AG04450 (cell line): ENCODE measurements around the gene COL7A1. TPM values are rescaled to one million over a fixed set of nuclear protein-coding genes. Genes with fewer than 3 reads are reported as not detected.

Experiments used
- CTCF ChIA-PET: fragments of 300-600, 350-600 bp; formaldehyde crosslinking; extraction: SDS; loops from one replicate; lab custom pipeline; 2022; ENCODE audit warnings: antibody characterized with exemption, inconsistent platforms; lab: Charles Lee
- POLR2A ChIA-PET: fragments of 350-600 bp; formaldehyde crosslinking; extraction: SDS; loops from one replicate; lab custom pipeline; 2021; ENCODE audit warnings: antibody characterized with exemption, inconsistent platforms; lab: Yijun Ruan, JAX
- DNase-seq: peaks from one replicate; pipeline ENCODE4 v3.0.0-alpha.2; 2011; ENCODE audit warnings: low read depth, low spot score
- H3K27ac ChIP-seq: one replicate; pipeline ENCODE4 v1.5.1; 2012; ENCODE audit warnings: low read depth, low read length, control low read depth
- H3K27me3 ChIP-seq: one replicate; pipeline ENCODE4 v1.6.0; 2012; ENCODE audit warnings: low read length; ENCODE audit not compliant: control insufficient read depth, insufficient read depth
- H3K4me3 ChIP-seq: 2 replicates; pipeline ENCODE4 v1.5.1; 2011; ENCODE audit warnings: mild to moderate bottlenecking, low read depth, low read length, control low read depth
- H3K9me3 ChIP-seq: 2 replicates; pipeline ENCODE4 v1.5.1; 2012; ENCODE audit warnings: low read length; ENCODE audit not compliant: control insufficient read depth, insufficient read depth
- CTCF ChIP-seq: IDR thresholded peaks from 2 replicates; pipeline ENCODE4 v1.5.1; 2011; ENCODE audit warnings: low read depth, low read length, control low read depth, inconsistent platforms
- polyA plus RNA-seq: library from polyadenylated mRNA; depleted of rRNA; stranded (reverse); fragments of >200 nt; gene quantifications from 2 replicates; pipeline ENCODE4 v1.2.3, GENCODE V29; 2011

COL7A1 gene
- polyA plus RNA-seq, 1 experiment, result 19.8 TPM

- POLR2A ChIA-PET, result interaction anchor here (0.6 to 1.6 kb wide), 6 partner anchors 14 to 910 kb away, joined by 3 to 11 read pairs (median 4); partner anchors contain the start of gene SLC26A6
- no peak for TF ChIP-seq CTCF
- CTCF ChIA-PET, result interaction anchor here (0.7 to 4.0 kb wide), 2 partner anchors 23 to 176 kb away, joined by 3 to 18 read pairs; partner anchors contain the start of gene SLC26A6
- no peak for DNase-seq
- Histone ChIP-seq H3K9me3 (peaks cover 10% of the 10 kb centered on the region), H3K27me3 (no peaks in the 10 kb centered on the region), H3K4me3 (no peak overlapping the region), H3K27ac (peak overlapping the region; percentile 47)
Observed at GRCh38 chr3:48612309-48612708, 17.2 kb upstream of the COL7A1 start.

- peak; percentile 82 for DNase-seq
- no peaks in the 10 kb centered on the region for H3K27me3 ChIP-seq
- H3K27ac ChIP-seq, result peak within 1 kb of the TSS; percentile 11
- POLR2A ChIA-PET, result interaction anchor here (1.6 kb wide), 1 partner anchor 26 kb away, joined by 13 read pairs; the partner anchor contains the start of gene SLC26A6
- peak; percentile 72 for TF ChIP-seq CTCF
- H3K9me3 ChIP-seq, result no peaks in the 10 kb centered on the region; the same call in 1 of the 2 replicates
- H3K4me3 ChIP-seq, result peak within 1 kb of the TSS; percentile 99
- CTCF ChIA-PET, result interaction anchor here (1.0 kb wide), 1 partner anchor 11 kb away, joined by 3 read pairs; no protein-coding TSS in a partner anchor
Observed at GRCh38 chr3:48609088-48610005, 14.2 kb upstream of the COL7A1 start, which contains the start of gene UQCRC1. UQCRC1 (minus strand) TSS chr3:48609646; CDS start chr3:48609620, 26 bp downstream.

GRCh38 chr3:48607519-48607918, 12.4 kb upstream of the COL7A1 start:
- H3K4me3 ChIP-seq, result no peak overlapping the region
- TF ChIP-seq CTCF, result no peak
- CTCF ChIA-PET, result no interaction called here
- no peak for DNase-seq
- no peaks in the 10 kb centered on the region; the same call in 1 of the 2 replicates for H3K9me3 ChIP-seq
- POLR2A ChIA-PET, result no interaction called here
- no peaks in the 10 kb centered on the region for H3K27me3 ChIP-seq
- H3K27ac ChIP-seq, result no peak overlapping the region

GRCh38 chr3:48601622-48601994, 6.5 kb upstream of the COL7A1 start:
- TF ChIP-seq CTCF, result no peak
- Histone ChIP-seq H3K27ac (no peak overlapping the region), H3K4me3 (no peak overlapping the region), H3K27me3 (no peaks in the 10 kb centered on the region), H3K9me3 (no peaks in the 10 kb centered on the region)
- DNase-seq, result no peak
- CTCF ChIA-PET, result interaction anchor here (1.1 kb wide), 1 partner anchor 34 kb away, joined by 4 read pairs; the partner anchor contains the start of gene SLC26A6
- POLR2A ChIA-PET, result interaction anchor here (0.6 to 0.7 kb wide), 3 partner anchors 12 to 95 kb away, joined by 3 to 4 read pairs (median 4); no protein-coding TSS in a partner anchor
